ENCODE measurements around the gene HDAC4.

DNA sequence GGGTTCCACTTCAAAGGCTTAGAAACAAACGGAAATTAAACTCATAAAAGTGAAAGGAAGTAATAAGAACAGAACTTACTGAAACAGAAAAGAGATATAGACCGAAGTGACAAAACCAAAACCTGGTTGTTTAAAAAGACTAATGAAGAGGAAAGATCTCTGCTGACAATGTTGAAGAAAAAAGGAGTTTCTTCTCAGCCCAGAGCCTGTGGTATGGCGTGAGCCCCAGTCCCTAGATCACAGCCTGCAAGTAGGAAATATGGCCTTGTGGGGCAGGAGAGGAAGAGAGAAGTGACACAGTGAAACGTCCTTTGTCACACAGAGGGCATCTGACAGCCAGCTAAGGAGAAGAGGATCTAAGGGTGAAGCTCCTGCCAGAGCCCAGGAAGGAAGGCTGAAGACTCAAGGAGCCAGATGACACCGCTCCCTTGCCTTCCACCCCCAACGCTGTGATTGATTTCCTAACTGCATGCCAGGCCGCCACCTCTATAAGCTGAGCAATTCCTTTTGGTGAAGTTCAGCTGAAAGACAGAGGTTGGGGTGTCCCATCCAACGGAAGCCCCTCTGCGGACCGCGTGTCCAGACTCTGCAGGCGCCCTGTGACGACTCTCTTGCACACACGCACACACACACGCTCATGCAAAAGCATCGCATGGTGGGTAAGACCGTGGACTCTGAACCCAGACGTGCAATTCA, 141.1 kb downstream of the HDAC4 start:
- TF ChIP-seq, protein P1, sequence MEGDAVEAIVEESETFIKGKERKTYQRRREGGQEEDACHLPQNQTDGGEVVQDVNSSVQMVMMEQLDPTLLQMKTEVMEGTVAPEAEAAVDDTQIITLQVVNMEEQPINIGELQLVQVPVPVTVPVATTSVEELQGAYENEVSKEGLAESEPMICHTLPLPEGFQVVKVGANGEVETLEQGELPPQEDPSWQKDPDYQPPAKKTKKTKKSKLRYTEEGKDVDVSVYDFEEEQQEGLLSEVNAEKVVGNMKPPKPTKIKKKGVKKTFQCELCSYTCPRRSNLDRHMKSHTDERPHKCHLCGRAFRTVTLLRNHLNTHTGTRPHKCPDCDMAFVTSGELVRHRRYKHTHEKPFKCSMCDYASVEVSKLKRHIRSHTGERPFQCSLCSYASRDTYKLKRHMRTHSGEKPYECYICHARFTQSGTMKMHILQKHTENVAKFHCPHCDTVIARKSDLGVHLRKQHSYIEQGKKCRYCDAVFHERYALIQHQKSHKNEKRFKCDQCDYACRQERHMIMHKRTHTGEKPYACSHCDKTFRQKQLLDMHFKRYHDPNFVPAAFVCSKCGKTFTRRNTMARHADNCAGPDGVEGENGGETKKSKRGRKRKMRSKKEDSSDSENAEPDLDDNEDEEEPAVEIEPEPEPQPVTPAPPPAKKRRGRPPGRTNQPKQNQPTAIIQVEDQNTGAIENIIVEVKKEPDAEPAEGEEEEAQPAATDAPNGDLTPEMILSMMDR (conservative IDR thresholded peaks at IDR 0.05): no peak
- no peak for TF ChIP-seq EZH2 (IDR thresholded peaks at IDR 0.05; ENCODE audit: low read depth)
